Activated CD4-positive, CD25-positive, alpha-beta regulatory T cell treated with anti-CD3 and anti-CD28 coated beads, Interleukin-2, amount 50 U/mL, for 72 hours (primary cell): Measurements from ENCODE around the gene HRAS.
A peak's percentile ranks its signal among the peaks of the same experiment; 100 is the strongest.
"Not testable (repeated sequence)": the region's sequence is repeated elsewhere in the genome, so short reads cannot be mapped to it uniquely, and the experiment has no call there.

Experiments
- DNase-seq: peaks from one replicate; pipeline ENCODE4 v3.0.0; 2021

The HRAS gene

GRCh38 chr11:532527-532985 is 2.8 kb downstream of the HRAS start:
- no peak for DNase-seq

- DNase-seq = no peak
These were observed 3.4 kb downstream of the HRAS start for GRCh38 chr11:531919-532526.

- DNase-seq = no peak
These were observed 4.2 kb downstream of the HRAS start for GRCh38 chr11:530960-531831.

- no peak for DNase-seq
These were observed 5.5 kb downstream of the HRAS start for GRCh38 chr11:529728-530411.

GRCh38 chr11:528815-529727 is 6.3 kb downstream of the HRAS start:
- no peak for DNase-seq

- DNase-seq = no peak
These were observed 7.1 kb downstream of the HRAS start for GRCh38 chr11:528166-528814.

- no peak for DNase-seq
These were observed 9.2 kb downstream of the HRAS start for GRCh38 chr11:526192-526591.

GRCh38 chr11:521177-521688 is 14.1 kb downstream of the HRAS start:
- DNase-seq = no peak

GRCh38 chr11:520428-521176 is 14.8 kb downstream of the HRAS start:
- DNase-seq = no peak

- DNase-seq = peak; percentile 93
These were observed 16.7 kb downstream of the HRAS start for GRCh38 chr11:518463-519202.

- not testable (repeated sequence) for DNase-seq
These were observed 18.3 kb downstream of the HRAS start for GRCh38 chr11:516918-517685.

GRCh38 chr11:516400-516799 is 19.0 kb downstream of the HRAS start:
- no peak for DNase-seq

GRCh38 chr11:515131-515530 is 20.2 kb downstream of the HRAS start:
- no peak for DNase-seq

- DNase-seq = no peak
These were observed 20.8 kb downstream of the HRAS start for GRCh38 chr11:514606-515005.

- no peak for DNase-seq
These were observed 22.4 kb downstream of the HRAS start for GRCh38 chr11:512761-513595.

- DNase-seq = no peak
These were observed 26.4 kb downstream of the HRAS start for GRCh38 chr11:508956-509355.

GRCh38 chr11:507727-508515 is 27.5 kb downstream of the HRAS start:
- no peak for DNase-seq
